KOPT-K1 (cell line): ENCODE data around the gene ABLIM1.

Experiments
- H3K27ac ChIP-seq: fragments of 200-600 bp; sonication (generic); 2 replicates; pipeline ENCODE4 v1.5.1; 2016; ENCODE audit warnings: antibody characterized with exemption, mild to moderate bottlenecking, low read depth, low read length; ENCODE audit not compliant: poor library complexity, severe bottlenecking
- H3K36me3 ChIP-seq: fragments of 200-600 bp; sonication (generic); 2 replicates; pipeline ENCODE4 v1.5.1; 2017; ENCODE audit warnings: antibody characterized with exemption, mild to moderate bottlenecking, low read length, moderate library complexity; ENCODE audit not compliant: insufficient read depth
- H3K9me3 ChIP-seq: fragments of 200-600 bp; sonication (generic); 2 replicates; pipeline ENCODE4 v1.5.1; 2017; ENCODE audit warnings: antibody characterized with exemption, low read length, mild to moderate bottlenecking; ENCODE audit not compliant: insufficient read depth, poor library complexity, severe bottlenecking

Gene ABLIM1

GRCh38 chr10:114405011-114405350 is 253.1 kb downstream of the ABLIM1 start:
- Histone ChIP-seq H3K9me3 (no peaks in the 10 kb centered on the region), H3K27ac (no peak overlapping the region), H3K36me3 (no peaks in the 10 kb centered on the region)

- Histone ChIP-seq H3K9me3 (no peaks in the 10 kb centered on the region), H3K27ac (no peak within 1 kb of the TSS), H3K36me3 (no peaks in the 10 kb centered on the region)
Measured at GRCh38 chr10:114404171-114405010, 253.7 kb downstream of the ABLIM1 start, which contains the start of gene AFAP1L2. Gene AFAP1L2 (minus strand): TSS chr10:114404502. CDS start chr10:114404455, 47 bp downstream.

- no peak overlapping the region for H3K27ac ChIP-seq
- H3K9me3 ChIP-seq, result no peaks in the 10 kb centered on the region
Measured at GRCh38 chr10:114403541-114404161, 254.4 kb downstream of the ABLIM1 start.

GRCh38 chr10:114402871-114403540 is 255.1 kb downstream of the ABLIM1 start:
- Histone ChIP-seq H3K9me3 (no peaks in the 10 kb centered on the region), H3K27ac (no peak overlapping the region), H3K36me3 (no peaks in the 10 kb centered on the region)

More at GRCh38 chr10:114403541-114404161, 254.4 kb downstream of the ABLIM1 start:
- no peaks in the 10 kb centered on the region for H3K36me3 ChIP-seq

GRCh38 chr10:114402233-114402632 is 255.8 kb downstream of the ABLIM1 start:
- Histone ChIP-seq H3K27ac (no peak overlapping the region), H3K36me3 (no peaks in the 10 kb centered on the region), H3K9me3 (no peaks in the 10 kb centered on the region)

- H3K27ac ChIP-seq, result no peak overlapping the region
- no peaks in the 10 kb centered on the region for H3K9me3 ChIP-seq
- no peaks in the 10 kb centered on the region for H3K36me3 ChIP-seq
Measured at GRCh38 chr10:114401195-114401791, 256.8 kb downstream of the ABLIM1 start.

- Histone ChIP-seq H3K27ac (no peak overlapping the region), H3K9me3 (no peaks in the 10 kb centered on the region), H3K36me3 (no peaks in the 10 kb centered on the region)
Measured at GRCh38 chr10:114400091-114400490, 258.0 kb downstream of the ABLIM1 start.

GRCh38 chr10:114399576-114399975 is 258.5 kb downstream of the ABLIM1 start:
- no peaks in the 10 kb centered on the region for H3K36me3 ChIP-seq
- H3K27ac ChIP-seq, result no peak overlapping the region
- no peaks in the 10 kb centered on the region for H3K9me3 ChIP-seq

GRCh38 chr10:114398587-114399331 is 259.3 kb downstream of the ABLIM1 start:
- Histone ChIP-seq H3K9me3 (no peaks in the 10 kb centered on the region), H3K27ac (no peak overlapping the region), H3K36me3 (no peaks in the 10 kb centered on the region)

GRCh38 chr10:114397651-114398145 is 260.4 kb downstream of the ABLIM1 start:
- H3K27ac ChIP-seq, result no peak overlapping the region

GRCh38 chr10:114396464-114396863 is 261.6 kb downstream of the ABLIM1 start:
- Histone ChIP-seq H3K36me3 (no peaks in the 10 kb centered on the region), H3K27ac (no peak overlapping the region), H3K9me3 (no peaks in the 10 kb centered on the region)

More at GRCh38 chr10:114397651-114398145, 260.4 kb downstream of the ABLIM1 start:
- Histone ChIP-seq H3K36me3 (no peaks in the 10 kb centered on the region), H3K9me3 (no peaks in the 10 kb centered on the region)

GRCh38 chr10:114395366-114396022 is 262.6 kb downstream of the ABLIM1 start:
- H3K36me3 ChIP-seq, result no peaks in the 10 kb centered on the region
- no peak overlapping the region for H3K27ac ChIP-seq
- H3K9me3 ChIP-seq, result no peaks in the 10 kb centered on the region

GRCh38 chr10:114394531-114394930 is 263.5 kb downstream of the ABLIM1 start:
- Histone ChIP-seq H3K27ac (no peak overlapping the region), H3K36me3 (no peaks in the 10 kb centered on the region), H3K9me3 (no peaks in the 10 kb centered on the region)

GRCh38 chr10:114393886-114394285 is 264.2 kb downstream of the ABLIM1 start:
- Histone ChIP-seq H3K36me3 (no peaks in the 10 kb centered on the region), H3K27ac (no peak overlapping the region), H3K9me3 (no peaks in the 10 kb centered on the region)
